ENCODE results near the gene AIMP1. TPM values are rescaled to one million over a fixed set of nuclear protein-coding genes. Genes with fewer than 3 reads are reported as not detected.

Gene AIMP1
- total and polyA plus RNA-seq, 2 experiments from 2014 or later, result 33.7 to 53.7 TPM

GRCh38 chr4:106355193-106355592 is 38.8 kb downstream of the AIMP1 start:
- DNase-seq (ENCODE audit: low spot score), result no peak
- 80% methylated on average over 4 of the region's 4 CpGs for WGBS (ENCODE audit: low lambda C conversion rate, missing lambda C conversion rate)
- no peaks in the 10 kb centered on the region for H4K20me1 ChIP-seq (ENCODE audit: insufficient read depth, poor library complexity, severe bottlenecking)
- H3K4me2 ChIP-seq, result no peak overlapping the region
- no peak overlapping the region for H2AFZ ChIP-seq
- no peaks in the 10 kb centered on the region for H3K9me2 ChIP-seq (replicated peaks; ENCODE audit: insufficient read depth)
- no peak overlapping the region for H3K27ac ChIP-seq
- H3K79me2 ChIP-seq, result no peaks in the 10 kb centered on the region
- TF ChIP-seq EZH2phosphoT487 (IDR thresholded peaks at IDR 0.05; ENCODE audit: low read depth, severe bottlenecking, unreplicated experiment) (no peak), CTCF (IDR thresholded peaks at IDR 0.05; ENCODE audit: poor library complexity) (no peak), EZH2 (IDR thresholded peaks at IDR 0.05; ENCODE audit: borderline replicate concordance) (no peak)
- H3K27me3 ChIP-seq, result no peaks in the 10 kb centered on the region
- no peak overlapping the region for H3K4me3 ChIP-seq
- H3K9me3 ChIP-seq (ENCODE audit: low read depth), result no peaks in the 10 kb centered on the region
- H3K4me1 ChIP-seq (ENCODE audit: insufficient read depth), result no peaks in the 10 kb centered on the region
- H3K36me3 ChIP-seq (replicated peaks; ENCODE audit: insufficient read depth, low read depth), result no peaks in the 10 kb centered on the region

DNA sequence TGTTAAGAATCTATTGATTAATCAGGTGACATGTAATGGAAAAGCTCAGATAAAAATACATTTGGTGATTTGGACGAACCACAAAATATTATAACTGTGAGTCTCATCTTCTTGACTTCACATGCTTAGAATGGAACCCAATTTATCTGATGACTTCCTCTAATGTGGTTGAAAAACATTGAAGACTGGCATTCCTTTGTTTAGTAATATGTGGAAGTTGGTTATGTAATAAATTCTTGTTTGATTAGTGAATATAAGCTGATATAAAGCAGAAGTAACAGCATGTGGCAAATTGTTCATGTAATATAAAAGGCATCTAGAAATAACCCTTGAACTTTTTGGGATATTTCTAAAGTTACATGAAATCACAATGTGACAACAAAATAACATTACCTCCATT is 42.5 kb downstream of the AIMP1 start:
- Histone ChIP-seq H3K27ac (no peak overlapping the region), H3K4me2 (no peak overlapping the region), H3K9me3 (ENCODE audit: low read depth) (no peaks in the 10 kb centered on the region), H3K4me1 (ENCODE audit: insufficient read depth) (no peaks in the 10 kb centered on the region), H3K36me3 (replicated peaks; ENCODE audit: insufficient read depth, low read depth) (no peaks in the 10 kb centered on the region), H3K4me3 (no peak overlapping the region), H3K9me2 (replicated peaks; ENCODE audit: insufficient read depth) (no peaks in the 10 kb centered on the region), H4K20me1 (ENCODE audit: insufficient read depth, poor library complexity, severe bottlenecking) (no peaks in the 10 kb centered on the region), H2AFZ (no peak overlapping the region), H3K79me2 (no peaks in the 10 kb centered on the region), H3K27me3 (no peaks in the 10 kb centered on the region)
- no peak for TF ChIP-seq EZH2phosphoT487 (IDR thresholded peaks at IDR 0.05; ENCODE audit: low read depth, severe bottlenecking, unreplicated experiment)
- TF ChIP-seq EZH2 (IDR thresholded peaks at IDR 0.05; ENCODE audit: borderline replicate concordance), result no peak
- TF ChIP-seq CTCF (IDR thresholded peaks at IDR 0.05; ENCODE audit: poor library complexity), result no peak
- DNase-seq (ENCODE audit: low spot score), result no peak
- WGBS (ENCODE audit: low lambda C conversion rate, missing lambda C conversion rate), result 80% methylated on average over 1 of the region's 1 CpG

- Histone ChIP-seq H3K4me3 (no peak overlapping the region), H3K79me2 (no peaks in the 10 kb centered on the region), H3K9me2 (replicated peaks; ENCODE audit: insufficient read depth) (no peaks in the 10 kb centered on the region), H2AFZ (no peak overlapping the region), H3K27me3 (no peaks in the 10 kb centered on the region), H3K36me3 (replicated peaks; ENCODE audit: insufficient read depth, low read depth) (no peaks in the 10 kb centered on the region), H3K4me1 (ENCODE audit: insufficient read depth) (no peaks in the 10 kb centered on the region), H3K4me2 (no peak overlapping the region), H4K20me1 (ENCODE audit: insufficient read depth, poor library complexity, severe bottlenecking) (no peaks in the 10 kb centered on the region), H3K27ac (no peak overlapping the region), H3K9me3 (ENCODE audit: low read depth) (no peaks in the 10 kb centered on the region)
- TF ChIP-seq CTCF (IDR thresholded peaks at IDR 0.05; ENCODE audit: poor library complexity) (no peak), EZH2phosphoT487 (IDR thresholded peaks at IDR 0.05; ENCODE audit: low read depth, severe bottlenecking, unreplicated experiment) (no peak), EZH2 (IDR thresholded peaks at IDR 0.05; ENCODE audit: borderline replicate concordance) (no peak)
- WGBS (ENCODE audit: low lambda C conversion rate, missing lambda C conversion rate), result 81% methylated on average over 3 of the region's 3 CpGs
- DNase-seq (ENCODE audit: low spot score), result no peak
Observed at GRCh38 chr4:106362086-106362825, 45.9 kb downstream of the AIMP1 start.

Data from hepatocyte (in vitro differentiated cells).